ENCODE results near the gene FAR2. TPM values are rescaled to one million over a fixed set of nuclear protein-coding genes. Genes with fewer than 3 reads are reported as not detected.

FAR2 gene
- total and polyA plus RNA-seq, 3 donors from 2014 or later, result 5.1 to 25.2 (median 5.8) TPM

DNA sequence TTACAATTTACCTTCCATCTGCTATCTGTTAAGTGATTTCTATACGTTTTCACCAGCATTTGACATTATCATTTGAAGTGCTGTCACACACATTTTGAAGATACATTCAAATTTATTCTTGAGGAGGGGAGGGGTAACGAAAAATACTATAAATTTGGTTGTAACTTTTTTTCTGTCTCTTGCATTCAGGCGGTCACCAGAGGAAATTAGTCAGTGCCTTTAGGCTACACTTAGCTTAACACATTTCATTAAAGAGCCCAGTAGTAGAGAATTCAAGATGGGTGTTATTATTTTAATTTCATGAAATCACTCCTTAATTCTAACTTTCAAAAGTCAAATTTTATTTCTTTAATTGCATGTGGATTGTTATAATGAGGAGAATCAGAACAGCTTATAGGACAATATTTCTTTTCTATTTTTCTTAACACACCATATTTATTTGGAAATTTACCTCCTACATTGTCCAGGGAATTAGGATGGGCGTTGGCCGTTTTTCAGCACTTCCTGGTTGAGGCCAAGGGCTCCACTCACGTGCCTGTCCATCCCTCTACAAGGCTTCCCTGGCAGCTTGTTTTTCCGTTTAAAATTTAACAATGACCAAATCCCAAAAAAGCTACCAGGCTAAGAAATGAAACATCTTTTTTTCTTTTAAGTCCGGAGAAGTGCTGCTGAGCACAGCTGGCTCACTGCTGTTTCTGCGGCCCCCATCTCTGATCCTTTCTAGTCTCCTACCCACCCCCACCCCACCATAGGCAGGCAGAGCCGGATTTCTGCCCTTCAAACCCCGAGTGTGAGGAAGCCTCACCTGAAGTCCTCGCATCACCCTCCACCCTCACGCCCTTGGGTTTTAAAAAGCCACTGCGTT lies 1.1 kb upstream of the FAR2 start:
- WGBS, 2 donors, result 8 to 13% methylated on average over 14 of the region's 14 CpGs
- intact Hi-C loops (cut with DNase I; ENCODE audit: low total_unique reads), result no loop called here
- Histone ChIP-seq H3K27me3 (no peaks in the 10 kb centered on the region), H3K36me3 (ENCODE audit: low read depth, missing control alignments) (no peaks in the 10 kb centered on the region), H3K4me1 (no peaks in the 10 kb centered on the region), H3K4me3 (peak overlapping the region; percentile 55 to 78), H3K9me3 (no peaks in the 10 kb centered on the region), H3K27ac (peak overlapping the region in 1 of 2 donors; percentile 75)
- TF ChIP-seq, protein P1, sequence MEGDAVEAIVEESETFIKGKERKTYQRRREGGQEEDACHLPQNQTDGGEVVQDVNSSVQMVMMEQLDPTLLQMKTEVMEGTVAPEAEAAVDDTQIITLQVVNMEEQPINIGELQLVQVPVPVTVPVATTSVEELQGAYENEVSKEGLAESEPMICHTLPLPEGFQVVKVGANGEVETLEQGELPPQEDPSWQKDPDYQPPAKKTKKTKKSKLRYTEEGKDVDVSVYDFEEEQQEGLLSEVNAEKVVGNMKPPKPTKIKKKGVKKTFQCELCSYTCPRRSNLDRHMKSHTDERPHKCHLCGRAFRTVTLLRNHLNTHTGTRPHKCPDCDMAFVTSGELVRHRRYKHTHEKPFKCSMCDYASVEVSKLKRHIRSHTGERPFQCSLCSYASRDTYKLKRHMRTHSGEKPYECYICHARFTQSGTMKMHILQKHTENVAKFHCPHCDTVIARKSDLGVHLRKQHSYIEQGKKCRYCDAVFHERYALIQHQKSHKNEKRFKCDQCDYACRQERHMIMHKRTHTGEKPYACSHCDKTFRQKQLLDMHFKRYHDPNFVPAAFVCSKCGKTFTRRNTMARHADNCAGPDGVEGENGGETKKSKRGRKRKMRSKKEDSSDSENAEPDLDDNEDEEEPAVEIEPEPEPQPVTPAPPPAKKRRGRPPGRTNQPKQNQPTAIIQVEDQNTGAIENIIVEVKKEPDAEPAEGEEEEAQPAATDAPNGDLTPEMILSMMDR (IDR thresholded peaks at IDR 0.05), result no peak
- no peak for TF ChIP-seq POLR2A (IDR thresholded peaks at IDR 0.05)
- peak; percentile 31 for DNase-seq

DNA sequence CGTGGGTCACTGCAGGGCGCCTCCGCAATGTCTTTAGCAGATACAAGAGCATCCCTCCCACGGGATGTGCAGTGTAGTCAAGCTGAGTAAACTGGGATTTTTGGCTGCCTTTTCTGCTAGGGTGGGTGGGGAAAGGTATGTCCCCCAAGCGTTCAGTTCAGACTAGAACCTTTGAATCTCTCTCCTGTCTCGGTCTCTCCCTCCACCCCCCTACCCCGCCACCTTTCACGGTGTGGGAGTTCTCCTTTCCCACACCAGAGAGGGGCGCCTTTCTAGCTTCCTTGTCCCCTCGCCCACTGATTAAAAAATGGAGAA lies 525 bp upstream of the FAR2 start:
- H3K9me3 ChIP-seq, result no peaks in the 10 kb centered on the region
- no peaks in the 10 kb centered on the region for H3K4me1 ChIP-seq
- peak overlapping the region; percentile 55 to 78 for H3K4me3 ChIP-seq
- no peaks in the 10 kb centered on the region for H3K36me3 ChIP-seq (ENCODE audit: low read depth, missing control alignments)
- no peaks in the 10 kb centered on the region for H3K27me3 ChIP-seq
- DNase-seq, result no peak
- TF ChIP-seq, protein P1 (IDR thresholded peaks at IDR 0.05), result no peak
- TF ChIP-seq POLR2A (IDR thresholded peaks at IDR 0.05), result no peak
- peak overlapping the region; percentile 33 to 75 for H3K27ac ChIP-seq
- 1 to 4% methylated on average over 10 of the region's 10 CpGs for WGBS, 2 donors
- intact Hi-C loops (cut with DNase I; ENCODE audit: low total_unique reads), result no loop called here

DNA sequence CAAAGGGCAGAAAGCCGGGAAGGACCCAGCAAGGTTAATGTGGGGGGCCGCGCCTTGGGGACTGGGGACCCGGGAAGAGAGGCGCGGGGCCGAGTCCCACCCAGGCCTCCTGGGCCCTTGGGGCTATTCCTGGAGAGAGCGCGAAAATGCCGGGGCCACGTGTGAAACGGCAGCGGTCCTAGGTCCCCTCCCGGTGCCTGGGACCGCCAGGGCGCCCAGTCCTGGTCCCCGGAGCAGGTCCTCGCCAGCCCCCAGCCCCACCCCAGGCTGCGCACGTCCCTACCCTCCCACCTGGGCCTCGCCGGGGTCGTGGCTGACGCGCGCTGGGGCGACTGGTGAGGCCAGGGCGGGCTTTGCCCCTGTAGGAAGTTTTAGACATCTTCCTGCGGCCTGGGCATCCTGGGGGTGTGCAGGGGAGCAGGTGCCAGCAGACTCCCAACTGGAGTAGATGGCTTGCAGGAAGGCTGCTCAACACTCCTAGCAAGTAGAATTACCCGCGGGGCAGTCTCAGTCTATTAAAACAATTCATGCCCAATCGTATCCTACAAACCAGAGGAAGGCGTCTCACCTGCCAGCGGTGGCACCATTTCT lies 708 bp downstream of the FAR2 start:
- 19 to 20% methylated on average over 10 to 34 of the region's 34 CpGs for WGBS, 2 donors
- H3K27ac ChIP-seq, result peak overlapping the region; percentile 33 to 75
- no peak for TF ChIP-seq POLR2A (IDR thresholded peaks at IDR 0.05)
- TF ChIP-seq, protein P1 (IDR thresholded peaks at IDR 0.05), result no peak
- DNase-seq, result no peak
- H3K36me3 ChIP-seq (ENCODE audit: low read depth, missing control alignments), result no peaks in the 10 kb centered on the region
- H3K4me3 ChIP-seq, result peak overlapping the region; percentile 55 to 78
- no peaks in the 10 kb centered on the region for H3K9me3 ChIP-seq
- intact Hi-C loops (cut with DNase I; ENCODE audit: low total_unique reads), result no loop called here
- H3K27me3 ChIP-seq, result no peaks in the 10 kb centered on the region
- no peaks in the 10 kb centered on the region for H3K4me1 ChIP-seq

DNA sequence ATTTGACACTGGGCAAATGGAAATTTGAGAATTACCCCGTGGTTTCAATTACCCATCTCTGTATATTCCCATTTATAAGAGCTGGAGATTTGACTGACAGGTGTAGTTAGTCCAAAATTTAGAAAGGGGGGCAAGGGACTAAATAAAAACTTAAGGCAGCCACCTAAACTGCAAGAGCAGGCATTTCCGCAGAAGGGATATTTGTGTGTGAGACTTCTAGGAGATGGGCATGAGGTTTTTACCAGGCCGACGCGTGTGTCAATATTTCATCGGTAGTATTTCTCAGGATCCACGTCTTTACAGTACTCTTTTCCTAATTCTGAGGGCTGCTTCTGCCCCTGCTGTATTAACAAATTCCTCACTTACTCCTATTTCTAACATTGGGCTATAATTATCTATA lies 1.4 kb downstream of the FAR2 start:
- no peak overlapping the region for H3K4me3 ChIP-seq
- no peaks in the 10 kb centered on the region for H3K9me3 ChIP-seq
- intact Hi-C loops (cut with DNase I; ENCODE audit: low total_unique reads), result no loop called here
- no peaks in the 10 kb centered on the region for H3K27me3 ChIP-seq
- no peak for TF ChIP-seq POLR2A (IDR thresholded peaks at IDR 0.05)
- TF ChIP-seq, protein P1 (IDR thresholded peaks at IDR 0.05), result no peak
- WGBS, 2 donors, result 70 to 81% methylated on average over 7 of the region's 7 CpGs
- H3K4me1 ChIP-seq, result no peaks in the 10 kb centered on the region
- H3K36me3 ChIP-seq (ENCODE audit: low read depth, missing control alignments), result no peaks in the 10 kb centered on the region
- H3K27ac ChIP-seq, result no peak overlapping the region
- DNase-seq, result no peak

Data from testis (tissue), 3 donors.